Activated B cell treated with CpG ODN at 0.5 μM for 24 hours (primary cell): ENCODE measurements around the gene ITGA2B. TPM values are rescaled to one million over a fixed set of nuclear protein-coding genes. Genes with fewer than 3 reads are reported as not detected.

Experiments used
- ATAC-seq: fragments of 200-7000 bp; cut with Tn5 transposase; one replicate; pipeline ENCODE4 v1.10.0; 2021; ENCODE audit warnings: low read depth, mild to moderate bottlenecking, moderate library complexity
- CTCF ChIA-PET: fragments of 350-600 bp; sonication (Branson Sonifier 250); formaldehyde crosslinking; loops from one replicate; lab custom pipeline; 2021; ENCODE audit warnings: antibody characterized with exemption; lab: Charles Lee
- POLR2A ChIA-PET: fragments of 350-600 bp; sonication (Branson Sonifier 250); formaldehyde crosslinking; loops from one replicate; lab custom pipeline; 2021; ENCODE audit warnings: antibody characterized with exemption; lab: Charles Lee
- DNase-seq: peaks from one replicate; pipeline ENCODE4 v3.0.0; 2022
- H3K27ac Mint-ChIP-seq: one replicate; pipeline ENCODE4 v1.8.0; 2020; ENCODE audit warnings: mixed read lengths
- H3K27me3 Mint-ChIP-seq: one replicate; pipeline ENCODE4 v1.8.0; 2021; ENCODE audit warnings: mixed read lengths
- H3K36me3 Mint-ChIP-seq: one replicate; pipeline ENCODE4 v1.8.0; 2021; ENCODE audit warnings: low read depth, mixed read lengths
- H3K4me1 Mint-ChIP-seq: one replicate; pipeline ENCODE4 v1.8.0; 2021; ENCODE audit warnings: mixed read lengths
- H3K4me3 Mint-ChIP-seq: one replicate; pipeline ENCODE4 v1.8.0; 2020; ENCODE audit warnings: mild to moderate bottlenecking, mixed read lengths
- H3K9me3 Mint-ChIP-seq: one replicate; pipeline ENCODE4 v1.8.0; 2020; ENCODE audit warnings: mixed read lengths
- intact Hi-C: fragments of 100-400 bp; cut with micrococcal nuclease; formaldehyde crosslinking; loops from one replicate; pipeline ENCODE4 v1.15.1; 2024
- total RNA-seq: library from RNA; stranded (reverse); gene quantifications from 2 replicates; pipeline ENCODE4 v1.2.3, GENCODE V29; 2022
- TF ChIP-seq, protein P1 (sequence below): fragments of 200-600 bp; IDR thresholded peaks from one replicate; pipeline ENCODE4 v1.8.0; 2022; ENCODE audit warnings: antibody characterized with exemption, mild to moderate bottlenecking

ITGA2B gene
- total RNA-seq, 1 donor from 2014 or later, result not detected

DNA sequence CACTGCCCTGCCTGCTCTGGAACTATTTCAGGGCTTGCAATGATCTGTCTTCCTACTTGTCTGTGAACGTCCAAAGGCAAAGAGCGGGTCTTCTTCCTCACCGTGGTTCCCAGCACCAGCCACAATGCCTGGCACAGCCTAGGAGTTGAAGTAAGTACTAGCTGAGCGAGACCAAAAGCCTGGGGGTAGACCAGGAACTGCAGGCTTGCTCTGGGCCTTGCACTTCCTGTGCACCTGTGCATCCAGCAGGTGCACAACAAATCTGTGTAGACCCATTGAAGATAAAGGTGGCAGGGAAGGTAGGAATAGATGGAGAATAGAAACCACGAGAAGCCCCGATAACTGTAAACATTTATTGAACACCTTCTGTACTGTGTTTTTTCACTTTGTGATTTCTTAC is 30.4 kb downstream of the ITGA2B start:
- ChIA-PET POLR2A (interaction anchor here (0.7 to 1.1 kb wide), 3 partner anchors 33 to 159 kb away, joined by 3 to 4 read pairs (median 3); no protein-coding TSS in a partner anchor), CTCF (interaction anchor here (12.4 kb wide), 1 partner anchor 148 kb away, joined by 108 read pairs; no protein-coding TSS in a partner anchor)
- DNase-seq, result no peak
- peaks cover 6% of the 10 kb centered on the region for H3K27me3 Mint-ChIP-seq
- H3K4me3 Mint-ChIP-seq, result no peak overlapping the region
- TF ChIP-seq, protein P1, sequence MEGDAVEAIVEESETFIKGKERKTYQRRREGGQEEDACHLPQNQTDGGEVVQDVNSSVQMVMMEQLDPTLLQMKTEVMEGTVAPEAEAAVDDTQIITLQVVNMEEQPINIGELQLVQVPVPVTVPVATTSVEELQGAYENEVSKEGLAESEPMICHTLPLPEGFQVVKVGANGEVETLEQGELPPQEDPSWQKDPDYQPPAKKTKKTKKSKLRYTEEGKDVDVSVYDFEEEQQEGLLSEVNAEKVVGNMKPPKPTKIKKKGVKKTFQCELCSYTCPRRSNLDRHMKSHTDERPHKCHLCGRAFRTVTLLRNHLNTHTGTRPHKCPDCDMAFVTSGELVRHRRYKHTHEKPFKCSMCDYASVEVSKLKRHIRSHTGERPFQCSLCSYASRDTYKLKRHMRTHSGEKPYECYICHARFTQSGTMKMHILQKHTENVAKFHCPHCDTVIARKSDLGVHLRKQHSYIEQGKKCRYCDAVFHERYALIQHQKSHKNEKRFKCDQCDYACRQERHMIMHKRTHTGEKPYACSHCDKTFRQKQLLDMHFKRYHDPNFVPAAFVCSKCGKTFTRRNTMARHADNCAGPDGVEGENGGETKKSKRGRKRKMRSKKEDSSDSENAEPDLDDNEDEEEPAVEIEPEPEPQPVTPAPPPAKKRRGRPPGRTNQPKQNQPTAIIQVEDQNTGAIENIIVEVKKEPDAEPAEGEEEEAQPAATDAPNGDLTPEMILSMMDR, result no peak
- H3K36me3 Mint-ChIP-seq, result no peaks in the 10 kb centered on the region
- no peak for ATAC-seq
- H3K27ac Mint-ChIP-seq, result no peak overlapping the region
- H3K9me3 Mint-ChIP-seq, result no peaks in the 10 kb centered on the region
- H3K4me1 Mint-ChIP-seq, result peaks cover 11% of the 10 kb centered on the region
- intact Hi-C loops, result no loop called here

DNA sequence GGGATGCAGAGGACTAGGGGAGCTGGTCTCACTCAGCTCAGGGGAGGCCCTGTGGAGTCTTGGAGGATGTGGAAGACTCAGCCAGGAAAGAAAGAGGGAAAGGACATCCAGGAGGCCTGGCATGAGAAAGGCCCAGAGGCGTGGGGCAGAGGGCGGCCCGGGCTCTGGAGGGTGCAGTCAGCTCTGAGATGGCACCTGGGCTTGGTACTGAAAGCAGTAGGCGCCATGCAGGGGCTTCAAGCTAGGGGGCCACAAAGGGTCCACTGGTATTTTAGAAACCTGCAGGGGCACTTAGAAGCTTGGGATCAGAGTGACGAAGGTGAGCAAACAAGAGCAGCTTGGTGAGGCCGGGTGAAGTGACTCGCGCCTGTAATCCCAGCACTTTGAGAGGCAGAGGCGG is 31.4 kb downstream of the ITGA2B start:
- ChIA-PET CTCF (interaction anchor here (12.4 kb wide), 1 partner anchor 147 kb away, joined by 108 read pairs; no protein-coding TSS in a partner anchor), POLR2A (interaction anchor here (0.8 to 1.0 kb wide), 2 partner anchors 32 to 234 kb away, joined by 3 read pairs; partner anchors contain the start of gene HDAC5)
- H3K36me3 Mint-ChIP-seq, result peaks cover under 1% of the 10 kb centered on the region
- ATAC-seq (no peak), DNase-seq (no peak)
- intact Hi-C loops, result no loop called here
- peaks cover 6% of the 10 kb centered on the region for H3K27me3 Mint-ChIP-seq
- H3K4me1 Mint-ChIP-seq, result peaks cover 10% of the 10 kb centered on the region
- TF ChIP-seq, protein P1, result no peak
- H3K27ac Mint-ChIP-seq, result no peak overlapping the region
- H3K9me3 Mint-ChIP-seq, result no peaks in the 10 kb centered on the region
- no peak overlapping the region for H3K4me3 Mint-ChIP-seq

DNA sequence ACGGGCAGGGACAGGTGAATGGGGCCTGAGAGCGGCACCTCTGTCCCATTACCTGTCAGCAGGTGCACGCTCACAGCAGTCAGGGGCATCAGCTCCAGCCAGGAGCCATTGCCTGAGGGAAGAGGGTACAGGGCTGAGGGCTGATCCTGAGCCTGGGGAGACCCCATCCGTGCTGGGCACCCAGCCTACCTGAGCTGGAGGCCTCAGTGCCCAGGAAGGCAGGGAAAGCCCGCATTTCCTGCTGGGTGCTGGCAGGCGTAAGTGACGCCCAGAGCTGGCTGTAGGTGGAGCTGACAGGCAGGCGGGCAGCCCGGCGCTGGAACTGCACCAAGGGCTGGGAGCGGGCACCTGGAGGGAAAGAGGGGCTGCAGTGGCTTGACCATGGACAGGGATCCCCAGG is 33.2 kb downstream of the ITGA2B start:
- no peaks in the 10 kb centered on the region for H3K9me3 Mint-ChIP-seq
- H3K27ac Mint-ChIP-seq, result no peak overlapping the region
- intact Hi-C loops, result no loop called here
- ChIA-PET CTCF (interaction anchor here (12.4 kb wide), 1 partner anchor 145 kb away, joined by 108 read pairs; no protein-coding TSS in a partner anchor), POLR2A (no interaction called here)
- TF ChIP-seq, protein P1, result no peak
- H3K27me3 Mint-ChIP-seq, result peaks cover under 1% of the 10 kb centered on the region
- H3K4me3 Mint-ChIP-seq, result no peak overlapping the region
- DNase-seq, result no peak
- ATAC-seq, result no peak
- peaks cover 19% of the 10 kb centered on the region for H3K36me3 Mint-ChIP-seq
- H3K4me1 Mint-ChIP-seq, result peaks cover 12% of the 10 kb centered on the region

DNA sequence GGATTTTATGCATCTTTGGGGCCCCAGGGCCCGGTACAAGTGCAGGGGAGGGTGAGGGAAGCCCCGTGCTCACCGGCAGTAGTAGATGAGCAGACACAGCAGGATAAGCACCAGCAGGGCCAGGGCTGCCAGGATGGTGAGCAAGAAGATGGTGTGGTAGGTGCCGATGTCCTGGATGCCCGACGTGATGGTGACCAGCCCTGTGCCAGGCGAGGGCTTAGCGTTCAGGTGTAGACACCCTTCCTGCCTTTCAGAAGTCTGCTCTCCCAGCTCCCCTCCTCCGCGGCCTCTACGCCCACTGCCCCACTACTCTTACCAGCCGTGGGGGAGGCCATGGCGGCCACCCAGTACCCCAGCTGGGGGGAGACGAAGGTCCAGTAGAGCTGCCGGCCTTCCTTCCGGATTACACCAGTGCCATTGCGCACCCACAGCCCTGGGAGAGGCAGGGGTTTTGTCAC is 33.8 kb downstream of the ITGA2B start:
- intact Hi-C loops, result no loop called here
- Mint-ChIP-seq H3K27me3 (no peaks in the 10 kb centered on the region), H3K36me3 (peaks cover 23% of the 10 kb centered on the region), H3K27ac (no peak overlapping the region), H3K4me1 (peaks cover 15% of the 10 kb centered on the region), H3K4me3 (no peak overlapping the region), H3K9me3 (no peaks in the 10 kb centered on the region)
- CTCF ChIA-PET, result interaction anchor here (1.8 to 12.4 kb wide), 3 partner anchors 8 to 144 kb away, joined by 10 to 108 read pairs (median 17); partner anchors contain the start of gene FAM171A2
- TF ChIP-seq, protein P1, result no peak
- POLR2A ChIA-PET, result interaction anchor here (0.5 to 2.8 kb wide), 3 partner anchors 46 to 283 kb away, joined by 3 to 25 read pairs (median 8); partner anchors contain the start of gene UBTF
- no peak for ATAC-seq
- no peak for DNase-seq
